A673 (cell line): ENCODE data around the gene PRRC2A. TPM values are rescaled to one million over a fixed set of nuclear protein-coding genes. Genes with fewer than 3 reads are reported as not detected.

Source experiments
- BruUV-seq: library from RNA; stranded (reverse); fragments of 400-500 nt; replicated peaks from 2 replicates; lab custom pipeline; 2021; lab: Mats Ljungman, UMichigan
- CTCF ChIA-PET: fragments of 300-600 bp; sonication (Branson Sonifier 250); formaldehyde crosslinking; loops from one replicate; lab custom pipeline; 2022; ENCODE audit warnings: antibody characterized with exemption; lab: Charles Lee
- POLR2A ChIA-PET: fragments of 300-600 bp; sonication (Branson Sonifier 250); formaldehyde crosslinking; loops from one replicate; lab custom pipeline; 2022; ENCODE audit warnings: antibody characterized with exemption; ENCODE audit not compliant: low non-redundant PET; lab: Charles Lee
- DNase-seq: peaks from one replicate; pipeline ENCODE4 v3.0.0-alpha.2; 2015; ENCODE audit warnings: low spot score
- H3K27ac ChIP-seq: fragments of 200-600 bp; sonication (generic); 2 replicates; pipeline ENCODE4 v1.5.1; 2016; ENCODE audit warnings: mixed run types, low read depth, mild to moderate bottlenecking, mixed read lengths, antibody characterized with exemption, low read length; ENCODE audit not compliant: poor library complexity, severe bottlenecking
- H3K27me3 ChIP-seq: fragments of 200-600 bp; sonication (generic); replicated peaks from 2 replicates; pipeline ENCODE4 v1.6.1; 2017; ENCODE audit warnings: mixed run types, low read depth, mild to moderate bottlenecking, mixed read lengths, antibody characterized with exemption, low read length; ENCODE audit not compliant: insufficient read depth, poor library complexity
- H3K36me3 ChIP-seq: fragments of 200-600 bp; sonication (generic); 2 replicates; pipeline ENCODE4 v1.6.1; 2016; ENCODE audit warnings: mixed run types, mild to moderate bottlenecking, mixed read lengths, antibody characterized with exemption, low read length; ENCODE audit not compliant: insufficient read depth, poor library complexity, severe bottlenecking
- H3K4me1 ChIP-seq: fragments of 200-600 bp; sonication (generic); 2 replicates; pipeline ENCODE4 v1.6.1; 2017; ENCODE audit warnings: mixed run types, mild to moderate bottlenecking, mixed read lengths, antibody characterized with exemption, low read length; ENCODE audit not compliant: insufficient read depth, poor library complexity, severe bottlenecking
- H3K4me3 ChIP-seq: fragments of 200-600 bp; sonication (generic); 2 replicates; pipeline ENCODE4 v1.5.1; 2016; ENCODE audit warnings: low read depth, mixed run types, mild to moderate bottlenecking, mixed read lengths, low read length; ENCODE audit not compliant: poor library complexity, severe bottlenecking
- H3K9me3 ChIP-seq: fragments of 200-600 bp; sonication (generic); 2 replicates; pipeline ENCODE4 v1.6.1; 2016; ENCODE audit warnings: mixed run types, low read depth, mild to moderate bottlenecking, mixed read lengths, antibody characterized with exemption, low read length; ENCODE audit not compliant: poor library complexity, severe bottlenecking
- EZH2 ChIP-seq: fragments of 200-600 bp; sonication (generic); IDR thresholded peaks from 2 replicates; pipeline ENCODE4 v1.6.1; 2017; ENCODE audit warnings: borderline replicate concordance, low read depth, mild to moderate bottlenecking, mixed read lengths, antibody characterized with exemption, low read length; ENCODE audit not compliant: poor library complexity, severe bottlenecking
- intact Hi-C: fragments of 100-400 bp; cut with micrococcal nuclease; formaldehyde crosslinking; loops from one replicate; pipeline ENCODE4 v1.10.0; 2022; ENCODE audit not compliant: unreplicated experiment
- total RNA-seq: library from RNA; stranded (reverse); gene quantifications from 2 replicates; pipeline ENCODE4 v1.2.3, GENCODE V29; 2021
- TF ChIP-seq, protein P1 (sequence below): fragments of 300-800, 200-600 bp; sonication (generic); conservative IDR thresholded peaks from 2 replicates; pipeline ENCODE4 v1.5.1; 2017; ENCODE audit warnings: low read depth, mild to moderate bottlenecking, antibody characterized with exemption, low read length, moderate library complexity, mixed read lengths

PRRC2A gene
- total RNA-seq, 1 experiment from 2014 or later: 289 TPM

DNA sequence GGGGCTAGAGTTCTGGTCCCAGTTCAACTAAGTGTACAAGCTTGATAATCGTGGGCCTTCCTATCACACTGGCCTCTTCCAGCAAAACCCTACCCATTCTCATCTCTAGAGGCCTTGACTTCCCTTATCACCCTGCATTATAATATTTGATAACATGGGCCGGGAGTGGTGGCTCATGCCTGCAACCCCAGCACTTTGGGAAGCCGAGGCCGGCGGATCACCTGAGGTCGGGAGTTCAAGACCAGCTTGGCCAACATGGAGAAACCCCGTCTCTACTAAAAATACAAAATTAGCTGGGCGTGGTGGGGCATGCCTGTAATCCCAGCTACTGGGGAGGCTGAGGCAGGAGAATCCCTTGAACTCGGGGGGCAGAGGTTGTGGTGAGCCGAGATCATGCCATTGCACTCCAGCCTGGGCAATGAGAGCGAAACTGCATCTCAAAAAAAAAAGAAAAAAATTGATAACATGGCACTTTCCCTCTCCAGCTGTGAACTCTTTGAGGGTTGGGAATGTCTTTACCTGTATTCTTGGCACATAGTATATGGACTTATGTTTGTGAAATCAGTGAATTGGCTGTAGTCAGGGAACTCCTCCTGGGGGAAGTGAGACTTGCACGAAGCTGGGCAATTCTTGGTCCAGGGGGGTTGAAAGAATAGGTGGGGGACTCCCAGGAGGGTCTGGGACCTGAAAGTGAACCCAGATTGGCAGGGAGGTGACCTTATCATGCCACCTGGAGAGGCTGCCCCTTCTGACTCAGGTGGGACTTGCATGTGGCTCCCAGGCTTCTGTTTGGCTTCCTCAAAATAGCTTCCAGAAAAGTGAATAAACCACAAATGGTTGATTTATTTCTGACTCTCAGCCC lies 41.0 kb downstream of the PRRC2A start:
- POLR2A ChIA-PET: no interaction called here
- no TSS peak for BruUV-seq
- CTCF ChIA-PET: interaction anchor here (0.6 to 1.0 kb wide), 4 partner anchors 9 to 179 kb away, joined by 4 to 6 read pairs (median 4); partner anchors contain the start of gene BAG6
- TF ChIP-seq EZH2: no peak
- TF ChIP-seq, protein P1, sequence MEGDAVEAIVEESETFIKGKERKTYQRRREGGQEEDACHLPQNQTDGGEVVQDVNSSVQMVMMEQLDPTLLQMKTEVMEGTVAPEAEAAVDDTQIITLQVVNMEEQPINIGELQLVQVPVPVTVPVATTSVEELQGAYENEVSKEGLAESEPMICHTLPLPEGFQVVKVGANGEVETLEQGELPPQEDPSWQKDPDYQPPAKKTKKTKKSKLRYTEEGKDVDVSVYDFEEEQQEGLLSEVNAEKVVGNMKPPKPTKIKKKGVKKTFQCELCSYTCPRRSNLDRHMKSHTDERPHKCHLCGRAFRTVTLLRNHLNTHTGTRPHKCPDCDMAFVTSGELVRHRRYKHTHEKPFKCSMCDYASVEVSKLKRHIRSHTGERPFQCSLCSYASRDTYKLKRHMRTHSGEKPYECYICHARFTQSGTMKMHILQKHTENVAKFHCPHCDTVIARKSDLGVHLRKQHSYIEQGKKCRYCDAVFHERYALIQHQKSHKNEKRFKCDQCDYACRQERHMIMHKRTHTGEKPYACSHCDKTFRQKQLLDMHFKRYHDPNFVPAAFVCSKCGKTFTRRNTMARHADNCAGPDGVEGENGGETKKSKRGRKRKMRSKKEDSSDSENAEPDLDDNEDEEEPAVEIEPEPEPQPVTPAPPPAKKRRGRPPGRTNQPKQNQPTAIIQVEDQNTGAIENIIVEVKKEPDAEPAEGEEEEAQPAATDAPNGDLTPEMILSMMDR: no peak
- DNase-seq: no peak
- Histone ChIP-seq H3K36me3 (peaks cover 19% of the 10 kb centered on the region), H3K4me1 (peaks cover 39% of the 10 kb centered on the region), H3K4me3 (peak overlapping the region; percentile 83), H3K27ac (peak overlapping the region; percentile 88), H3K9me3 (no peaks in the 10 kb centered on the region), H3K27me3 (no peaks in the 10 kb centered on the region)
- intact Hi-C loops: loop anchor here (5.0 kb wide), 1 partner anchor 39 kb away; the partner anchor contains the start of gene PRRC2A

DNA sequence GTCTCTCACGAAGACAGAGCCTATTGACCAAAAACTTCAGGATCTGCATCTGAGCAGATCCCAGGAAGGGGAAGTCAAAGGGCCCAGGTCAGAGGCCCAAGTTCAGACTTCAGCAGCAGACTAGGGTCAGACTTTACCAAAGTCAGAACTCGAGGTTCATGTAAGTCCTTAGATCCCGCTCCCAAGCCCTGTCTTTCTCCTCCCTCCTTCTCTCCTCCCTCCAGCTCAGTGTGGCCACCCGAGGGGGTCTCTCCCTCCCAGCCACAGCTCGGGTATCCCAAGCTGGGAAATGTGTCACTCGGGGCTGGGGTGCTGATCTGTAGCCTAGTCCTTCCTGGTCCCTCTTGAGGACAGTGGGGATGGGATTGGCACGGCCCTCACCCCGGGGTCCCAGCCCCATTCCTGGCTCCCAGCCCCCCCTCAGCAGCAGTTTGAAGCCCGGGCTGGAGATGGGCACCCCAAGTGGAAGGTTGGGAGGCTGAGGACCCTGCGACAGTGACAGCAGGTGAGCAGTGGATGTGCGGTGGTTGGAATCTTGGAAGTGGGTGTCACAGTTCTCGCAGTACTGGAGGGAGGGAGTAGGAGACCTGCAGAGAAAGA lies 41.7 kb downstream of the PRRC2A start:
- H3K36me3 ChIP-seq: peaks cover 19% of the 10 kb centered on the region
- no peaks in the 10 kb centered on the region for H3K9me3 ChIP-seq
- H3K27me3 ChIP-seq: no peaks in the 10 kb centered on the region
- H3K27ac ChIP-seq: no peak overlapping the region
- no peak for DNase-seq
- BruUV-seq: no TSS peak
- intact Hi-C loops: loop anchor here (5.0 kb wide), 1 partner anchor 40 kb away; the partner anchor contains the start of gene PRRC2A
- H3K4me1 ChIP-seq: peaks cover 39% of the 10 kb centered on the region
- CTCF ChIA-PET: interaction anchor here (0.6 kb wide), 1 partner anchor 42 kb away, joined by 7 read pairs; the partner anchor contains the start of gene PRRC2A
- no peak overlapping the region for H3K4me3 ChIP-seq
- POLR2A ChIA-PET: no interaction called here
- TF ChIP-seq, protein P1: no peak
- no peak for TF ChIP-seq EZH2

DNA sequence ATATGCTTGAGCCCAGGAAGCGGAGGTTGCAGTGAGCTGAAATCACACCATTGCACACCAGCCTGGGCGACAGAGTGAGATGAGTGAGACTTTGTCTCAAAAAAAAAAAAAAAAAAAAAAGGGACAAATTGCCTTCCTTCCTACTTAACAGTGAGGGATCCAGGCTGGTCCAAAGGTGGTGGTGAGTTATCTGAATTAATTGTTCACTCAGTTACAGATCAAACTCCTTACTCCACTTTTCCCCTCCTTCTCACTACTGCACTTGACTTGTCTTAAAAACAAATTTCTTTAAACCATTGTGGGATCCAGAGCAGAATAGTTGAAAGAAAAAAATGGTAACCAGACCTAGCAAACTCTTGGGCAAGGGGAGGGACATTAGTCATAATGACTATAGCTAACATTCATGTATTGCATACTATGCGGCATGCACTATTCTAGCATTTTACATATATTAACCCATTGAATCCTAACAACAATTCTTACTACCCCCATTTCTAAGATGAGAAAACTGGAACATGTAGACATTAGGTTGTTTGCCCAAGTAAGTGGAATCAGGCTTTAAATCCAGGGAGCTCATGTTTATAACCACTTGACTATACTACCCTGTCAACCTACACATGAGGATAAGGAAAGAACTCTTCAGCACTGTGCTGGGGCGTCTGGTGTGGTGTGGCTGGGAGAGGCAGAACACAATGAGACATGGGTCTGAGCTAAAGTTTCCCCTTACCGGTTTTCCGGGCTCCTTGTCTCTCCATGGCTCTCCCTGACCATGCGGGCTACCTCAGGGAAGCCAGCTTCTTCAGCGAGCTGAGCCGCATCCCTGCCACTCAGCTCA lies 42.8 kb downstream of the PRRC2A start:
- TF ChIP-seq, protein P1: no peak
- no peak for TF ChIP-seq EZH2
- ChIA-PET POLR2A (interaction anchor here (0.6 kb wide), 1 partner anchor 11 kb away, joined by 3 read pairs; the partner anchor contains the start of gene BAG6), CTCF (interaction anchor here (0.6 kb wide), 1 partner anchor 43 kb away, joined by 7 read pairs; the partner anchor contains the start of gene PRRC2A)
- H3K27me3 ChIP-seq: no peaks in the 10 kb centered on the region
- peaks cover 32% of the 10 kb centered on the region for H3K4me1 ChIP-seq
- H3K4me3 ChIP-seq: peak overlapping the region; percentile 94
- peaks cover 30% of the 10 kb centered on the region for H3K36me3 ChIP-seq
- DNase-seq: no peak
- intact Hi-C loops: loop anchor here (5.0 kb wide), 1 partner anchor 41 kb away; the partner anchor contains the start of gene PRRC2A
- H3K27ac ChIP-seq: peak overlapping the region; percentile 97
- no TSS peak for BruUV-seq
- H3K9me3 ChIP-seq: no peaks in the 10 kb centered on the region
